Activated CD4-positive, alpha-beta T cell treated with anti-CD3 and anti-CD28 coated beads, Interleukin-2, Interleukin-6, amounts not matched to agents 100 ng/mL and 50 ng/mL, durations not matched to agents 16 hours and 8 hours (primary cell): ENCODE results near the gene ADGRA3.

Source experiments
- DNase-seq: peaks from one replicate; pipeline ENCODE4 v3.0.0-alpha.2; 2020

Gene ADGRA3

GRCh38 chr4:22504922-22505321, 10.9 kb downstream of the ADGRA3 start:
- DNase-seq = no peak

GRCh38 chr4:22504447-22504846, 11.4 kb downstream of the ADGRA3 start:
- no peak for DNase-seq

DNA sequence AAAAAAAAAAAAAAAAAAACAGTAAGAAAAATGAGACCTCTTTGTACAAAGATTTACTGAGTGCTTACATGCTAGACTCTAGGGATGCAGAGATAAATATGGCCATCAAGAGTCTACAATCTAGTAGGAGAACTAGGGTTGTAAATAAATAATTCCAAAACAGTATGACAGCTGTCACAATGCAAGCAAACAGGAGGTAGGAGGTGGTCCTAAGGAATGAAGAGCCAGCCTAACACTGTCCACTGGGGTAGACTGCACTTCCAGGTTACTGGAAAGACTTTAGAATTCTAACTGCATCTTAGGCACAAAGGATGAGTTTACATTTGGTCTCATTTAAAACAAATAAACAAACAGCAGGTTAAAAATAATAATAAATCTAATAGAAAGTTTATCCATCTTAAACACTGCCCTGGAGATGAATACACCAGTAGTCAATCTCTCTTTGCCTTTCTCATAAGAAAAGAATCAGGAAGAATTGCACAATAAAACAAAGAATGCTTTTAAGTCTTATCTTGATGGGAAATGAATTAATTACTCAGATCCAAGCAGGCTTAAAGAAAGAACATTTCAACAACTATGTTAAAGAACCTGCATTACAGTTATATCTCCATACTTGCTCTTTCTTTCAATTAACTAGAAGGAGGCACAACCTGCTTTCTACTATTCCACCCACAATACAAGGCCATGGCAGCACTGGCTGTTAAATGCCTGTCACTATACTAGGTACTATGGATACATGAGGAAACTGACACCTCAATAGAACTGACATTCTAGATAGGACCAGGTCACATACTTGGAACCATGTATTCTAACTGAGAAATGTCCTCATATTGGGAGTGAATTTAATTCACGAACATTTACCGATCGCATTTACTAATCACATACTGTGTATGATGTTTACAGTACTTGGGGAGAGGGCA, 12.7 kb downstream of the ADGRA3 start:
- no peak for DNase-seq

DNA sequence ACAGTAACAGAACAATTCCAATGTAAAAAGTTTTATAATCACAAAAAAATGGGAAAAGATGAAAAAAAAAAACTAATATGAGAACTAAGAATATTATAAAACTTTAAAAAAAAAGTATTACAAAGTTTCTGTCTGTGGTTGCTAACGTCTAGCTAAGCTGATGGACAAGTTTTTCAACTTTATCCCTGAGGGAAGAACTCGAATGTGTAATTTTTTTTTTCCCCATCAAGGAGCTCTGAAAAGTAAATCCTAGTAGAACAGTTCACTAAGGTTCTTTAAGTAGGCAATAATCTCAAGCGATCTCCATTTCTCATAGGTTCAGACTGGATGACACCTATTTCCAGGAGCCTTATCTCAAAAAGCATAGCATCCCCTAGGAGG, 14.2 kb downstream of the ADGRA3 start:
- no peak for DNase-seq

GRCh38 chr4:22500831-22501714, 14.8 kb downstream of the ADGRA3 start:
- DNase-seq = peak; percentile 26

GRCh38 chr4:22500128-22500611, 15.7 kb downstream of the ADGRA3 start:
- no peak for DNase-seq

DNA sequence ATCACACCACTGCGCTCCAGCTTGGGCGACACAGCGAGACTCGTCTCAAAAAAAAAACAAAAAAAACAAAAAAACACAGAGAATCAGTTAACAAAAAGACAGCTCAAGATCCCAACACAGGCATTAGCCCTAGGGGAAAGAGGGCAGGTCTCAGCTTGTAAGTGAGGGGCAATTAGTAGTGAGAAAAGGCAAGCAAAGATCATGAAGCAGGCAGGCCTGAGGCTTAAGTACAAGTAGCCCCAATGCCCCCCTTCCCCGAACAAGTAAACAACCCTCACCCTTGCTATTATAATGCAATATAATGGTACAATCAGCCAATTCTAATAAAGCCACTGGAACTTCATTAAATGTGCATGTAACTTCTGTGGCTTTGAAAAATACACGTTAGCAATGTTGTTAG, 17.0 kb downstream of the ADGRA3 start:
- DNase-seq = no peak

GRCh38 chr4:22496165-22496813, 19.6 kb downstream of the ADGRA3 start:
- no peak for DNase-seq

DNA sequence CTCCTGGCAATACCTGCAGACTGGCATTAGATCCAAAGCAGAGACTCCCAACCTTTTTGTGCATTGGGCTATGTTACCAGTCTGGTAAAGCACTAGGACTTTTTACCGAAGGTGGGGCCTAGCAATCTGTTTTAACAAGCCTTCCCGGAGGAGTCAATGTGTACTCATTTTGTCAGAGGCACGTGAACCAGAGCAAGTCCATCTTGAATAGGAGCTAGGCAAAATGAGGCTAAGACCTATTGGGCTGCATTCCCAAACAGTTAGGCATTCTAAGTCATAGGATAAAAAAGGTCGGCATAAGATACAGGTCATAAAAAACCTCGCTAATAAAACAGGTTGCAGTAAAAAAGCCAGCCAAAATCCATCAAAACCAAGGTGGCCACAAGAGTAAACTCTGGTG, 22.3 kb downstream of the ADGRA3 start:
- no peak for DNase-seq

DNA sequence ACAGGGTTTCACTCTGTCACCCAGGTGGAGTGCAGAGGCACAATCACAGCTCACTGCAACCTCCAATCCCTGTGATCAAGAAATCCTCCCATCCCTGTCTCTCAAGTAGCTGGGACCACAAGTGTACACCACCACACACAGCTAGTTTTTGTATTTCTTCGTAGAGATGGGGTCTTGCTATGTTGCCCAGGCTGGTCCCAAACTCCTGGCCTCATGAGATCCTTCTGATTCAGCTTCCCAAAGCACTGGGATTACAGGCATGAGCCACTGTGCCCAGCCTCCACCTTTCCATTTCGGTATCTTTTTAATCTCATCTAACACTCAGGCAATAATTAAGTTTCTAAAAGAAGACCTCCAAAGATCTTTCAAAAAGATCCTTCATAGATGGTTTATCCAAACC, 22.9 kb downstream of the ADGRA3 start:
- no peak for DNase-seq

DNA sequence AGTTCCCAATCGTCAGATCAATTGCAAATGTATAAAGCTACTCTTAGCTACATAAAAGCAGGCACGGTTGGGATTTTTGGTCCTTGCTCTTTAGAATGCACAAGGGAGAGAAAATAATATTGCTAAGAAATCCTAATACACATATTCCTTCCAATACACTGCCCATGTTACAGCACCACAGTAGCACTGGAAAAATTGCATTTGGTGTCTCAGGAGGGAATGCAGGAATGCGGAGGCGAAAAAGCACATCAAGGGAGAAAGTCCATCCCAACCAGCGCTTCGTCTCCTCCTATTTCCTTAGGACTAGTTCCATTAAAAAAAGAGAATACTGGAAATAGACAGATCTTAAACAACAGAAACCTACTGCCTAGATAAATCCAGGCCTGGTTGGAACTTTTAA, 23.9 kb downstream of the ADGRA3 start:
- no peak for DNase-seq

GRCh38 chr4:22490718-22491315, 25.0 kb downstream of the ADGRA3 start:
- no peak for DNase-seq

- DNase-seq = no peak
Measured at GRCh38 chr4:22488106-22488505, 27.8 kb downstream of the ADGRA3 start.

GRCh38 chr4:22487328-22487727, 28.5 kb downstream of the ADGRA3 start:
- no peak for DNase-seq

- DNase-seq = no peak
Measured at GRCh38 chr4:22486276-22486675, 29.6 kb downstream of the ADGRA3 start.

DNA sequence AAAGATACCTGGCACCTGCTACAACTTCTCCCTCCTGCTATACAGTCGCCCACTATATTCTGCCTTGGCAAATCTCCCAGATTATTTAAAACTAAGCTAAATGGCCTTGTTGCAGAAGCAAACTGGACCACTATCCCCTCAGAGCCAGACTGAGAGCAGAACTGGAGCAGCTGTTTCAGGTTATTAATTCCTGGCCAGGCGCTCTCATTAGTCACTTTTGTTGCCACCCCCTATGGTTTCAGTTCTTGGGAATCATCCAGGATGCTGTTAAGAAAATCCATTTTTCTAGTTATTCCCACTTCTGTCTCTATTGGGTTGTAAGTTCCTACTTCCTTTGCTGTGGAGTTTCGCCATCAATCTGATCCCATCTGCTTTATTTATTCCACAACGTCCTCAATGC, 30.1 kb downstream of the ADGRA3 start:
- DNase-seq = no peak

DNA sequence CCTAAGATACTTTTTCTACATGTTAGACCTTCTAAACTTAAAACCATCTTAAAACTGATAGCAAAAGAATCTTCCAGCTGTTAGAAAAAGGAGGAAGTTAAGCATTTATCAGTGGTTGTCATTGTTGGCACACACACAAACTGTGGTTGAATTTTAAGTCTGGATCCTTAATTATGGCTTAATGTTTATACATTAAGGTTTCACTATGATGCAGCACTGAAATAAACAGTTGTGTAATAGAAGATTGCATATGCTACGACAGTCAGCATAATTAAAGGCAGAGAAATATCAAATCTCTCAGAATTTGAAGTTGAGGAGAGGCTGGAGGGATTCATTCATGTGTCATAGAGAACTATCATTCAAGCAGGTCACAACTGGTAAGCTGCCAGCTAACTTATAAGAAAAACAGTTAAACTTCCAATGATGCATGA, 32.3 kb downstream of the ADGRA3 start:
- no peak for DNase-seq

DNA sequence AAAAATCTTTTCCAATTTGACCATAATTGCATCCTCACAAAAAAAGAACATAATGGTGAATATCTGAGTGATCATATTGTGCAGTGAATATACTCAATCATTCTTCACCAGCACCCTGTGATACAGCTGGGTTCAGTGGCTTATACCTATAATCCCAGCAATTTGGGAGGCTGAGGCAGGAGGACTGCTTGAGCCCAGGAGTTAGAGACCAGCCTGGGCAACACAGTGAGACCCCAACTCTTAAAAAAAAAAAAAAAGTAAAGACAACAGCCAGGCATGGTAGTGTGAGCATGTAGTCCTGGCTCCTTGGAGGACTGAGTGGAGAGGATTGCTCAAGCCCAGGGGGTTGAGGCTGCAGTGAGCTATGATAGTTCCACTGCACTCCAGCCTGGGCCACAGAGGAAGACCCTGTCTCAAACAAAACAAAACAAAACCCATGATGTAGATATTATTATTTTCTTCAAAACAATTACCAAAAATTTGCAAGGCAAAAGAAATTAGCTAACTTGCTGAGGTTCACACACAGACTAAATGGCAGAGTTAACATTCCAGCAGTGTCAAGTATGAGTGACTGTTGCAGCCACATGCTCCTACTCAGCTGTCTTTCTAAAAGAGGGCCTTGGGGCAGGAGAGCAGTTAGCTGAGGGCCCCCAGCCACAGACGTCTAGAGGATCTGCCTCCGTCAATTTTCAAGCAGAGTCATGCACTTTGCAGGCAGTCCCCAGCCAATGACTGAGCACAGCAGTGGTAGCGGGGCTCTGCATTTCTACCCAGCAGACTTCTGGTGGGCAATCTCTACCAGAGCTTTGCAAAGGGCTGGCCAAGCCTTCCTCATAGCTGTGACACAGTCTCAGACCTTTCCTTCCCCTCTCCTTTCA, 33.4 kb downstream of the ADGRA3 start:
- DNase-seq = no peak

DNA sequence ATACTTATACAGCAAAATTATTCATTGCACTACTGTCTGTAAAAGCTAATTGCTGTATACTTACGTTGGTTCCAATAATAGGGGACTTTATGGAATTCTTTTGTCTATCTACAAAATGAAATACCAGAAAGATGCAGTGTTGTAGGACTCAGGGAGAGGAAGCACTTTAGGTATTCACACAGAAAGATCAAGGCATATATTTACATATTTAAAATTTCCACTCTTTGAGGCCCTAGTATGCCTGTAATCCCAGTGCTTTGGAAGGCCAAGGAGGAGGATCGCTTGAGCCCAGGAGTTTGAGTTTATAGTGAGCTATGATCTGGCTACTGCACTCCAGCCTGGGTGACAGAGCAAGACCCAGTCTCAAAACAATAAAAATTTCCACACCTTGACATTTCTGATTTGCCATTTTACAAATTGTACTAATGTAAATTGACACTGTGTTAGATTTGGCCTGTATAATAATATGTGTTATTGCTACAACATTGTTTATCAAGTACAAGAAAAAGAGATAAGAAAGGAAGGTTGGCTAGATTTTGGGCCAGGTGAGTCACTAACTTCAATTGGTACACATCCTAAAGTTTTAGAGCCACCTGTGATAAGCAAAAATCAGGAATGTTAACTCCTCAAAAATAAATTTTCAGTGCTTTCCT, 35.1 kb downstream of the ADGRA3 start:
- no peak for DNase-seq

- DNase-seq = peak; percentile 10
Measured at GRCh38 chr4:22478426-22478825, 37.4 kb downstream of the ADGRA3 start.

- no peak for DNase-seq
Measured at GRCh38 chr4:22477813-22478182, 38.1 kb downstream of the ADGRA3 start.
